NCI-H128 (cell line): ENCODE results near the gene FETUB.
"Not testable (repeated sequence)": the region's sequence is repeated elsewhere in the genome, so short reads cannot be mapped to it uniquely, and the experiment has no call there.

Experiments
- DNase-seq: peaks from one replicate; lab custom pipeline; 2025; ENCODE audit not compliant: unreplicated experiment; lab: John Stamatoyannopoulos, UW

The FETUB gene

GRCh38 chr3:186671051-186671450, 30.9 kb downstream of the FETUB start:
- no peak for DNase-seq

- no peak for DNase-seq
Measured at GRCh38 chr3:186678604-186679003, 38.4 kb downstream of the FETUB start.

GRCh38 chr3:186679151-186679550, 39.0 kb downstream of the FETUB start:
- DNase-seq = no peak

- no peak for DNase-seq
Measured at GRCh38 chr3:186680869-186681268, 40.7 kb downstream of the FETUB start.

GRCh38 chr3:186682812-186683211, 42.6 kb downstream of the FETUB start:
- no peak for DNase-seq

GRCh38 chr3:186683979-186684378, 43.8 kb downstream of the FETUB start:
- no peak for DNase-seq

- not testable (repeated sequence) for DNase-seq
Measured at GRCh38 chr3:186686475-186686874, 46.3 kb downstream of the FETUB start.

- DNase-seq = no peak
Measured at GRCh38 chr3:186687120-186687651, 47.0 kb downstream of the FETUB start.

GRCh38 chr3:186690304-186690703, 50.1 kb downstream of the FETUB start:
- not testable (repeated sequence) for DNase-seq

- no peak for DNase-seq
Measured at GRCh38 chr3:186691676-186692075, 51.5 kb downstream of the FETUB start.

- no peak for DNase-seq
Measured at GRCh38 chr3:186693843-186694242, 53.6 kb downstream of the FETUB start.

GRCh38 chr3:186694288-186695032, 54.3 kb downstream of the FETUB start:
- DNase-seq = no peak

- DNase-seq = no peak
Measured at GRCh38 chr3:186696522-186696921, 56.3 kb downstream of the FETUB start.

GRCh38 chr3:186697510-186697909, 57.3 kb downstream of the FETUB start:
- no peak for DNase-seq

- no peak for DNase-seq
Measured at GRCh38 chr3:186700267-186700666, 60.1 kb downstream of the FETUB start.

- not testable (repeated sequence) for DNase-seq
Measured at GRCh38 chr3:186702451-186702850, 62.3 kb downstream of the FETUB start.
